GM10847 (cell line): ENCODE results near the gene CYB5B.

Experiments used
- POLR2A ChIP-seq: IDR thresholded peaks from 2 replicates; pipeline ENCODE4 v1.6.1; 2011; ENCODE audit not compliant: insufficient read length; ENCODE audit errors: extremely low read depth

The CYB5B gene

GRCh38 chr16:69485816-69486215 lies 61.4 kb downstream of the CYB5B start:
- no peak for TF ChIP-seq POLR2A

GRCh38 chr16:69486272-69486671 lies 61.9 kb downstream of the CYB5B start:
- TF ChIP-seq POLR2A: no peak

- no peak for TF ChIP-seq POLR2A
These were observed 62.3 kb downstream of the CYB5B start for GRCh38 chr16:69486724-69487123.

- no peak for TF ChIP-seq POLR2A
These were observed 66.4 kb downstream of the CYB5B start for GRCh38 chr16:69490707-69491324.

GRCh38 chr16:69494991-69495392 lies 70.6 kb downstream of the CYB5B start:
- TF ChIP-seq POLR2A: no peak

- TF ChIP-seq POLR2A: no peak
These were observed 71.4 kb downstream of the CYB5B start for GRCh38 chr16:69495821-69496220.

- TF ChIP-seq POLR2A: no peak
These were observed 72.0 kb downstream of the CYB5B start for GRCh38 chr16:69496376-69496775.

- no peak for TF ChIP-seq POLR2A
These were observed 72.5 kb downstream of the CYB5B start for GRCh38 chr16:69496896-69497295.

GRCh38 chr16:69497876-69498596 lies 73.6 kb downstream of the CYB5B start:
- TF ChIP-seq POLR2A: no peak

- no peak for TF ChIP-seq POLR2A
These were observed 74.5 kb downstream of the CYB5B start for GRCh38 chr16:69498926-69499325.

GRCh38 chr16:69499541-69500230 lies 75.3 kb downstream of the CYB5B start:
- no peak for TF ChIP-seq POLR2A

- TF ChIP-seq POLR2A: no peak
These were observed 76.1 kb downstream of the CYB5B start for GRCh38 chr16:69500496-69500895.

- no peak for TF ChIP-seq POLR2A
These were observed 77.7 kb downstream of the CYB5B start for GRCh38 chr16:69501956-69502745.

GRCh38 chr16:69503244-69503643 lies 78.8 kb downstream of the CYB5B start:
- no peak for TF ChIP-seq POLR2A

- no peak for TF ChIP-seq POLR2A
These were observed 83.8 kb downstream of the CYB5B start for GRCh38 chr16:69508033-69508755.
